ENCODE measurements around the gene GNG11.

- TF ChIP-seq CBX8 (IDR thresholded peaks at IDR 0.05) (no peak), POLR2A (IDR thresholded peaks at IDR 0.05; ENCODE audit: low read length) (no peak)
Measured at GRCh38 chr7:93910076-93910994, 11.2 kb upstream of the GNG11 start.

Measured in A549 (cell line).